CD14-positive monocyte (primary cell): ENCODE data around the gene GRIK3. TPM values are rescaled to one million over a fixed set of nuclear protein-coding genes. Genes with fewer than 3 reads are reported as not detected.

Source experiments
- DNase-seq, 3 donors: peaks; one replicate each; pipeline ENCODE4 v3.0.0-alpha.2; 2011 to 2022
- H2AFZ ChIP-seq: 2 replicates; pipeline ENCODE4 v1.6.0; 2012; ENCODE audit warnings: mild to moderate bottlenecking, low read depth, low read length, inconsistent platforms; ENCODE audit not compliant: insufficient read depth, poor library complexity, severe bottlenecking
- H3K27ac ChIP-seq, 2 donors: 1 replicate in 1 of 2; 2 replicates in 1 of 2; pipeline ENCODE4 v1.5.1; 2012 to 2013; ENCODE audit warnings: low read length in 2 of 2, control low read depth in 1 of 2, inconsistent platforms in 1 of 2, low read depth in 1 of 2, mild to moderate bottlenecking in 1 of 2
- H3K27me3 ChIP-seq, 2 donors: one replicate each; pipeline versions ENCODE4 v1.6.0 to v1.6.1; 2011 to 2013; ENCODE audit warnings: low read length in 2 of 2; ENCODE audit not compliant: control insufficient read depth in 2 of 2, insufficient read depth in 2 of 2
- H3K36me3 ChIP-seq, 2 donors: replicated peaks in 1 of 2; 1 replicate in 1 of 2; 2 replicates in 1 of 2; pipeline versions ENCODE4 v1.5.1 to v1.6.1; 2012 to 2013; ENCODE audit warnings: low read length in 2 of 2, control low read depth in 1 of 2, inconsistent platforms in 1 of 2, mild to moderate bottlenecking in 1 of 2; ENCODE audit not compliant: insufficient read depth in 2 of 2, control insufficient read depth in 1 of 2
- H3K4me1 ChIP-seq, 2 donors: 1 replicate in 1 of 2; 2 replicates in 1 of 2; pipeline versions ENCODE4 v1.5.1 to v1.6.1; 2012 to 2013; ENCODE audit warnings: low read length in 2 of 2, control low read depth in 1 of 2, inconsistent platforms in 1 of 2, mild to moderate bottlenecking in 1 of 2, moderate library complexity in 1 of 2; ENCODE audit not compliant: insufficient read depth in 2 of 2, control insufficient read depth in 1 of 2
- H3K4me2 ChIP-seq: replicated peaks from 2 replicates; pipeline ENCODE3; 2012; ENCODE audit warnings: low read length, moderate library complexity, mild to moderate bottlenecking; ENCODE audit not compliant: poor library complexity, severe bottlenecking; ENCODE audit errors: extremely low read depth
- H3K4me3 ChIP-seq, 3 experiments: fragments of 200-600 bp in 1 of 3; sonication (generic) in 1 of 3; replicated peaks in 1 of 3; 1 replicate in 2 of 3; 2 replicates in 1 of 3; pipeline ENCODE4 v1.5.1; 2011 to 2013; ENCODE audit warnings: low read length in 3 of 3, mild to moderate bottlenecking in 3 of 3, control low read depth in 2 of 3, low read depth in 2 of 3, inconsistent platforms in 1 of 3, moderate library complexity in 1 of 3
- H3K79me2 ChIP-seq: 2 replicates; pipeline ENCODE4 v1.6.0; 2012; ENCODE audit warnings: mild to moderate bottlenecking, control low read depth, inconsistent platforms, low read length, moderate library complexity; ENCODE audit not compliant: insufficient read depth
- H3K9ac ChIP-seq: 2 replicates; pipeline ENCODE4 v1.6.0; 2017; ENCODE audit warnings: low read length, mild to moderate bottlenecking; ENCODE audit not compliant: insufficient read depth, poor library complexity, severe bottlenecking
- H3K9me3 ChIP-seq, 2 donors: replicated peaks in 1 of 2; 1 replicate in 1 of 2; 2 replicates in 1 of 2; pipeline versions ENCODE4 v1.5.1 to v1.6.1; 2012 to 2013; ENCODE audit warnings: low read length in 2 of 2, control low read depth in 1 of 2; ENCODE audit not compliant: control insufficient read depth in 1 of 2, insufficient read depth in 1 of 2
- H4K20me1 ChIP-seq: 2 replicates; pipeline ENCODE4 v1.6.0; 2012; ENCODE audit warnings: mild to moderate bottlenecking, low read length, control low read depth, moderate library complexity; ENCODE audit not compliant: insufficient read depth
- H3K27ac Mint-ChIP-seq, 7 donors: one replicate each; pipeline ENCODE4 v1.8.0; 2020; ENCODE audit warnings: mild to moderate bottlenecking in 7 of 7, mixed read lengths in 7 of 7, moderate library complexity in 6 of 7, inconsistent platforms in 2 of 7
- H3K27me3 Mint-ChIP-seq, 3 donors: one replicate each; pipeline ENCODE4 v1.8.0; 2021 to 2022; ENCODE audit warnings: low read depth in 3 of 3, mild to moderate bottlenecking in 3 of 3, mixed read lengths in 3 of 3, moderate library complexity in 3 of 3, inconsistent platforms in 1 of 3
- H3K36me3 Mint-ChIP-seq, 2 donors: one replicate each; pipeline ENCODE4 v1.8.0; 2020; ENCODE audit warnings: mixed read lengths in 2 of 2, inconsistent platforms in 1 of 2, mild to moderate bottlenecking in 1 of 2
- H3K4me1 Mint-ChIP-seq: one replicate; pipeline ENCODE4 v1.8.0; 2020; ENCODE audit warnings: mild to moderate bottlenecking, mixed read lengths
- H3K4me3 Mint-ChIP-seq, 2 donors: one replicate each; pipeline ENCODE4 v1.8.0; 2020; ENCODE audit warnings: mild to moderate bottlenecking in 2 of 2, mixed read lengths in 2 of 2, moderate library complexity in 1 of 2
- H3K9me3 Mint-ChIP-seq, 7 donors: one replicate each; pipeline ENCODE4 v1.8.0; 2020 to 2022; ENCODE audit warnings: mixed read lengths in 7 of 7, mild to moderate bottlenecking in 6 of 7, moderate library complexity in 6 of 7, inconsistent platforms in 2 of 7
- WGBS: methylation state at CpG from one replicate; pipeline ENCODE4 v1.1.5; 2013; ENCODE audit warnings: missing lambda C conversion rate; ENCODE audit not compliant: insufficient coverage; 5-methylcytosine and 5-hydroxymethylcytosine counted together
- intact Hi-C, 2 donors: fragments of 100-400 bp; cut with micrococcal nuclease; formaldehyde crosslinking; loops; one replicate each; pipeline versions ENCODE4 v1.15.0 to v1.15.1; 2023
- polyA plus RNA-seq, 3 donors: library from polyadenylated mRNA; depleted of rRNA in 1 of 3; unstranded in 2 of 3; stranded (reverse) in 1 of 3; fragments of 300-500 nt in 2 of 3; fragments of >200 nt in 1 of 3; fragmentation: Illumina TruSeq in 2 of 3; gene quantifications; 1 replicate in 2 of 3; 2 replicates in 1 of 3; pipeline ENCODE4 v1.2.3, GENCODE V29; 2012 to 2021
- TF ChIP-seq, protein P1 (sequence below): fragments of 200-600 bp; IDR thresholded peaks from one replicate; pipeline ENCODE4 v1.8.0; 2022; ENCODE audit warnings: antibody characterized with exemption, mild to moderate bottlenecking

GRIK3 gene
- polyA plus RNA-seq, 3 donors = not detected

DNA sequence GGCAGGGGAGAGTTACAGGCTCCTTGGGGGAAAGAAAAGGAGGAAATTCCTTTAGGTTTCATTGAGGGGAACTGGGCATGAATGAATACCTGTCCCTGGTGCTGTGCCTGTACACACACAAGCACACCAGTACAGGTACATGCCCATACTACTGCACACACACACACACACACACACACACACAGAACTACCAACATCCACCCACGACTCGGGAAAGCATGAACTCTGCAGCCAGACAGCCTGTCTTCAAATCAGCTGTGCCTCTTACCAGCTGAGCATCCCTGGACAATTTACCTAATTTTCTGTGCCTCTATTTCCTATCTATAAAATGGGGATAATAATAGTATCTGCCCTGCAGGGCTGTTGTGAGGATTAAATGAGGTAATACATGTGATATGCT, 7.2 kb upstream of the GRIK3 start:
- Histone ChIP-seq H3K27ac (no peak overlapping the region), H3K9ac (no peak overlapping the region), H3K4me2 (no peak overlapping the region), H4K20me1 (no peaks in the 10 kb centered on the region), H2AFZ (no peak overlapping the region), H3K27me3 (peaks cover 10 to 38% of the 10 kb centered on the region in 2 donors), H3K9me3 (peaks cover 0 to 4% of the 10 kb centered on the region in 2 donors), H3K36me3 (no peaks in the 10 kb centered on the region), H3K79me2 (no peaks in the 10 kb centered on the region), H3K4me1 (no peaks in the 10 kb centered on the region), H3K4me3 (no peak overlapping the region)
- WGBS = no CpG with 5 or more reads among the region's 2 CpGs
- no peaks in the 10 kb centered on the region for H3K4me1 Mint-ChIP-seq
- intact Hi-C loops = no loop called here
- no peaks in the 10 kb centered on the region for H3K9me3 Mint-ChIP-seq
- peaks cover 45 to 53% (median 47%) of the 10 kb centered on the region in 3 donors for H3K27me3 Mint-ChIP-seq
- DNase-seq = no peak
- TF ChIP-seq, protein P1, sequence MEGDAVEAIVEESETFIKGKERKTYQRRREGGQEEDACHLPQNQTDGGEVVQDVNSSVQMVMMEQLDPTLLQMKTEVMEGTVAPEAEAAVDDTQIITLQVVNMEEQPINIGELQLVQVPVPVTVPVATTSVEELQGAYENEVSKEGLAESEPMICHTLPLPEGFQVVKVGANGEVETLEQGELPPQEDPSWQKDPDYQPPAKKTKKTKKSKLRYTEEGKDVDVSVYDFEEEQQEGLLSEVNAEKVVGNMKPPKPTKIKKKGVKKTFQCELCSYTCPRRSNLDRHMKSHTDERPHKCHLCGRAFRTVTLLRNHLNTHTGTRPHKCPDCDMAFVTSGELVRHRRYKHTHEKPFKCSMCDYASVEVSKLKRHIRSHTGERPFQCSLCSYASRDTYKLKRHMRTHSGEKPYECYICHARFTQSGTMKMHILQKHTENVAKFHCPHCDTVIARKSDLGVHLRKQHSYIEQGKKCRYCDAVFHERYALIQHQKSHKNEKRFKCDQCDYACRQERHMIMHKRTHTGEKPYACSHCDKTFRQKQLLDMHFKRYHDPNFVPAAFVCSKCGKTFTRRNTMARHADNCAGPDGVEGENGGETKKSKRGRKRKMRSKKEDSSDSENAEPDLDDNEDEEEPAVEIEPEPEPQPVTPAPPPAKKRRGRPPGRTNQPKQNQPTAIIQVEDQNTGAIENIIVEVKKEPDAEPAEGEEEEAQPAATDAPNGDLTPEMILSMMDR = no peak
- H3K4me3 Mint-ChIP-seq = no peak overlapping the region
- H3K36me3 Mint-ChIP-seq = no peaks in the 10 kb centered on the region
- H3K27ac Mint-ChIP-seq = no peak overlapping the region

DNA sequence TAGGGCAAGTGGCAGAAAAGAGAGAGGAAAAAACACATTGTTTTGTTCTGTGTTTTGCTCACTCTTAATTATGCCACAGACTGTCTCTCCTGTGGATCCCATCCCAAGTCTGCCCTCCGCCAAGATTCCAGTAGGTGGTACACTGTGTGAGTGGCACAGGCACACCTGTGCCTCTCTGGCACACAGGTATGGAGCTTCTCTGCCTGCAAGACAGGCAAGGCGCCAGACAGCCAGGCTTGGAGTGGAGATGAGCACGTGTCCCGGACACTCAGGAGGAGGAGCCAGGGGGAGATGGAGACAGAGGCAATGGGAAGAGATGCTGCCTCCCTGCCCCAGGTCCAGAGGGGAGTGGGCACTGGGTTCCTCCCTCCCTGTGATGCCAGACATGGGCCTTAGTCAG, 6.5 kb upstream of the GRIK3 start:
- WGBS = 54% methylated on average over 4 of the region's 4 CpGs
- Mint-ChIP-seq H3K27ac (no peak overlapping the region), H3K4me1 (peaks cover 6% of the 10 kb centered on the region), H3K9me3 (peaks cover 0 to 3% (median 0%) of the 10 kb centered on the region in 7 donors), H3K4me3 (no peak overlapping the region), H3K27me3 (peaks cover 52 to 60% (median 53%) of the 10 kb centered on the region in 3 donors), H3K36me3 (no peaks in the 10 kb centered on the region)
- H3K4me2 ChIP-seq = no peak overlapping the region
- no peaks in the 10 kb centered on the region for H3K79me2 ChIP-seq
- H2AFZ ChIP-seq = no peak overlapping the region
- H3K27me3 ChIP-seq = peaks cover 18 to 45% of the 10 kb centered on the region in 2 donors
- no peaks in the 10 kb centered on the region for H3K36me3 ChIP-seq
- peaks cover 0 to 11% of the 10 kb centered on the region in 2 donors for H3K9me3 ChIP-seq
- no peaks in the 10 kb centered on the region for H3K4me1 ChIP-seq
- intact Hi-C loops = no loop called here
- no peak for DNase-seq
- no peaks in the 10 kb centered on the region for H4K20me1 ChIP-seq
- TF ChIP-seq, protein P1 = no peak
- no peak overlapping the region for H3K4me3 ChIP-seq
- no peak overlapping the region for H3K9ac ChIP-seq
- H3K27ac ChIP-seq = no peak overlapping the region
